Measurements from ENCODE around the gene TXNL4B. TPM values are rescaled to one million over a fixed set of nuclear protein-coding genes. Genes with fewer than 3 reads are reported as not detected.
A peak's percentile ranks its signal among the peaks of the same experiment; 100 is the strongest.

The TXNL4B gene
- total RNA-seq (16.2 TPM), polyA plus RNA-seq (7.7 TPM)

DNA sequence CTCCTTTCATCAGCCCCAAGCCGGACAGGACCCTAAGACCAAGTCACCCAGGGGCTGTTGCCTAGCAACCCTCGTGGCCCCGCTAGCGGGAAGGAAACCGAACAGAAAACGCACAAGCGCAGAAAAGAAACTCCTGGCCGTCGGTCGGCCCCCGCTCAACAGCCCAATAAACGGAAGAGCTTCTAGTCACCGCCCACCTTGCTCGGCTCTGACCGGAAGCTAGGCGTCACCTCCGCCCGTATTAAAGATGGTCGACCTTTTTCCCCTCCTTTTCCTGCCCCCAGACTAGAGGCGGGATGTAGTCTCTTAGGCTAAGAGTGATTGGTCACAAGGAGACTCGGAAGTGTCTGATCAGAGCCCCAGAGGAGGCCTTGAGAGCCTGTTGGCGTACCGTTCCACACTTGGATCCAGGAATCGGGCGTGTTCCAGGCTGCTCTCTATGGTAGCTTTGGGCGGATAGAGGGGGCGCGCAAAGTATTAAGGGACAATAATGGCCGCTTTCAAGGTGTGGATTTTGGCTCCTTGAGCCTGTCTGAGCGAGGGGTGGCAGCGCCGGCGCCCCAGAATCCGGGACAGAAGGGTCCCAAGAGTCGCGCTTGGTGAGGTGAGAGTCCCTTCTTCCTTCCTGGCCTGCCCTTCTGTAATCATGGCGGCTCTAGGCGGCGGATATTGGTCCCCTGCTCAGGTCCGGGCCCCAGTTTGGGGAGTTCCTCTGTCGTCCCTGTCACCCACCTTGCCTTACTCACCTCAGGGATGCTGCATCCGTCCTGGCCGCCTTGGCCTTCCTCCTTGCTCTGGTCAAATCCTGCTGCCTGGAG is at the start of gene TXNL4B, which contains the start of gene DHX38:
TXNL4B (minus strand) TSS at position 173 of the 818 bp plus-strand sequence. CDS start 2,871 bp downstream, outside the sequence.
DHX38 (plus strand) TSS at position 400 of the 818 bp plus-strand sequence. CDS start 2,311 bp downstream, outside the sequence.
- Histone ChIP-seq H3K4me3 (ENCODE audit: low read depth, low read length) (peak within 1 kb of the TSS; percentile 84), H3K4me1 (ENCODE audit: insufficient read depth) (peaks cover 2% of the 10 kb centered on the region), H3K27ac (ENCODE audit: low read depth) (peak within 1 kb of the TSS; percentile 83), H3K36me3 (ENCODE audit: insufficient read depth) (peaks cover 3% of the 10 kb centered on the region)
- peak; percentile 99 for DNase-seq (ENCODE audit: extremely low spot score)
- WGBS, result under 1% methylated on average over 43 of the region's 43 CpGs

DNA sequence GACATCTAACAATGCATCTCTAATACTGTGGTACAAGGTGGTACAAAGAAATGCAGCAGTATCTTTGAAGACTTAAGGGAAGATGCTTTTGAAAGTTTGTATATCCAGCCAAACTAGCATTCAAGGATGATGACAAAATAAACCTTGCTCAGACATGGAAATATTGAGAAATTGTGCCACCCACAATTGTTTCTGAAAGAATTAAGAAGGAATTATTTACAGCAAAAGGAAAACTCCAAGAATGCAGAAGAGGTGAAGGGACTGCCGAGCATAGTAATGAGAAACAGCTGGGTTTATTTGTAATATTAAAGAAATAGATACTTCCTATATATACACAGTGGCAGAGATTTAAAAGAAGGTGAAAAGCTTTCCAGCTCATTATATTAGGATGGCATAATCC is 49.1 kb upstream of the TXNL4B start:
- no peaks in the 10 kb centered on the region for H3K4me1 ChIP-seq (ENCODE audit: insufficient read depth)
- WGBS, result 48% methylated on average over 1 of the region's 1 CpG
- no peaks in the 10 kb centered on the region for H3K36me3 ChIP-seq (ENCODE audit: insufficient read depth)
- no peak for DNase-seq (ENCODE audit: extremely low spot score)
- no peak overlapping the region for H3K27ac ChIP-seq (ENCODE audit: low read depth)
- no peak overlapping the region for H3K4me3 ChIP-seq (ENCODE audit: low read depth, low read length)

DNA sequence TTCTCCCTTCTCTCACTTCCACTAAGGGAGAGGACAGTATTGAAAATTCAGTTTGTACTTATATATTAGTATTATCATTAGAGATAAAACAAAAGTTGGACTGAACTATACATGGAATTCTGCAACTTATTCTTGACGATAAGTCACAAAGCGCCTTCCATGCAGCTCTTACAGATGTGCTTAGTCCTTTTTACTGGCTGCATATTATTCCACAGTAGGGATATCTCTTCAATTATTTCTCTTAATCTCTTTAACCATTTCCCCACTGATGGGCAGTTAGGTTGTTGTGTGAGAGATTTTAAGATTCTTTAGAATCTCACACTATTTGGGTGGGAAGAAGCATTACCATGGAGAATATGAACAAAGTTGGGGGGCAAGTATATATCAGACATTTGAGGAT is 46.5 kb upstream of the TXNL4B start:
- no peak overlapping the region for H3K4me3 ChIP-seq (ENCODE audit: low read depth, low read length)

DNA sequence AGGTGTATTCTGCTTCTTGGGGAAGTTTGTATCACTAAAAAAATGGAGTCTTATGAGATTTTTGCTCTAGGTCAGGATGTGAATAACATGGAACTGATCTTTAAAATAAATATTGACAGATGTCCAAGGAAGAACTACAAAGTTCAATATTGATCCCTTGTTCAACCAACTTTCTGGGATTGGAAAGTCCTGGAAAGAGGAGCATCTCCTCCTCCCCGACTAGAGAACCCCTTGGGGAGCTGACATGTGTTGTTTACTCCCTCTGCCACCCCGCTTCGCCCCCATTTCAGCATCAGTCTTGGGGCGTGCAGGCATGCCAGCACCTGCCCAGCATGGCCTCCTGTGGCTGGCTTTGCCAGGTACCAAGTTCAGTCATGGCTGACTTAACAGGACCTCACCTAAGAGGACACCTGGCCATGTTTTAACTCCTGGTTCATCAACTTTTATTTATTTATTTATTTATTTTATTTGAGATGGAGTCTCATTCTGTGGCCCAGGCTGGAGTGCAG is 44.7 kb upstream of the TXNL4B start:
- WGBS, result 93% methylated on average over 4 of the region's 4 CpGs
- H3K27ac ChIP-seq (ENCODE audit: low read depth), result no peak overlapping the region

More for the DNA sequence above, 46.5 kb upstream of the TXNL4B start:
- no peak for DNase-seq (ENCODE audit: extremely low spot score)
- 96% methylated on average over 2 of the region's 2 CpGs for WGBS
- no peaks in the 10 kb centered on the region for H3K36me3 ChIP-seq (ENCODE audit: insufficient read depth)
- H3K27ac ChIP-seq (ENCODE audit: low read depth), result no peak overlapping the region
- H3K4me1 ChIP-seq (ENCODE audit: insufficient read depth), result no peaks in the 10 kb centered on the region

DNA sequence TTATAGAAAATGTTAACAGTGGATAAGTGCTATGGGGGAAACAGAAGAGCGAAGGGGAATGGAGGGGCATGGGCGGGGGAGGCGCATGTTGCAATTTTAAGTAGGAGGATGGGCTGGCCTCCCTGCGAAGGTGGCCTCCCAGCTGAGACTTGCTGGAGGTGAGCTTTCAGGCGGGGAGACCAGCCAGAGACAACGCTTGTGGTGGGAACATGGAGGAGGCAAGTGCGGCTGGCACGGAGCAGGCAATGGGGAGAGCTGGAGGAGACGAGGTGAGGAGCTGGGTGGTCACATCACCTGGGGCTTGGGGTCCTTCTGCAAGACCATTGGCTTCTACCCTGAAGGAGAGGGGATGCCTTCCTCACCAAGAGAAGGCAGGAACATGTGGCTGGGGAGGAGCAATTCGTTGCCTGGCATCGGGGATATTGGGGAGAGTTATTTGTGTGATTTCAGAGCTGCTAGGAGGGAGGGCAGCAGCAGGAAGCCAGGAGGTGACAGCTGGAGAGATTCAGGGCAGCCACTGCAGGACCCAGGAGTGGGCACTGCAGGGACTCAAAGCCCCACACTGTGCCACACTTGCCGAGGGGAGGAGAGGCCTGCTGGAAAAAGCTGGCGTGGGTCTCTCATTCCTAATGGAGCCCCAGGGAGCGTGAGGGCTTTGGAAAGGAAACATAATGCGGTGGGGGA is 44.1 kb upstream of the TXNL4B start:
- H3K36me3 ChIP-seq (ENCODE audit: insufficient read depth), result no peaks in the 10 kb centered on the region
- DNase-seq (ENCODE audit: extremely low spot score), result no peak
- H3K27ac ChIP-seq (ENCODE audit: low read depth), result no peak overlapping the region
- no peak overlapping the region for H3K4me3 ChIP-seq (ENCODE audit: low read depth, low read length)
- 82% methylated on average over 15 of the region's 15 CpGs for WGBS
- H3K4me1 ChIP-seq (ENCODE audit: insufficient read depth), result no peaks in the 10 kb centered on the region

More for the DNA sequence above, 44.7 kb upstream of the TXNL4B start:
- Histone ChIP-seq H3K4me1 (ENCODE audit: insufficient read depth) (no peaks in the 10 kb centered on the region), H3K36me3 (ENCODE audit: insufficient read depth) (no peaks in the 10 kb centered on the region), H3K4me3 (ENCODE audit: low read depth, low read length) (no peak overlapping the region)
- DNase-seq (ENCODE audit: extremely low spot score), result no peak

DNA sequence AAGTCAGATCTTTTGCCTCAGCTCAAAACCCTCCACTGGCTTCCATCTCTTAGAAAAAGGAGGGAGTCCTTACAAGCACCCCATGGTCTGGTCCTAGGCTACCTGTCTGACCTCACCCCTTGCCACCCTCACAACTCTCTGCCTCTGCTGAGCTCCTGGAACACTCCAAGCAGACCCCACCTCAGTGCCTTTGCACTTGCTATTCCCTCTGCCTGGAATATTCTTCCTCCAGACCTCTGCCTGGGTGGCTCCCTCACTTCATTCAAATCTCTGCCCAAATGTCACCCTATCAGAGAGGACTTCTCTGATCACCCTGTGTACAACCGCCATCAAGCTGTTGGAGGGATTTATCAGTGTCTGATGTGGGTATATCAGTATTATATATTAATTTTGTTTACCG is 41.1 kb upstream of the TXNL4B start:
- H3K36me3 ChIP-seq (ENCODE audit: insufficient read depth), result no peaks in the 10 kb centered on the region
- H3K4me3 ChIP-seq (ENCODE audit: low read depth, low read length), result no peak overlapping the region
- DNase-seq (ENCODE audit: extremely low spot score), result no peak
- WGBS, result 96% methylated on average over 2 of the region's 2 CpGs
- no peak overlapping the region for H3K27ac ChIP-seq (ENCODE audit: low read depth)
- H3K4me1 ChIP-seq (ENCODE audit: insufficient read depth), result no peaks in the 10 kb centered on the region

DNA sequence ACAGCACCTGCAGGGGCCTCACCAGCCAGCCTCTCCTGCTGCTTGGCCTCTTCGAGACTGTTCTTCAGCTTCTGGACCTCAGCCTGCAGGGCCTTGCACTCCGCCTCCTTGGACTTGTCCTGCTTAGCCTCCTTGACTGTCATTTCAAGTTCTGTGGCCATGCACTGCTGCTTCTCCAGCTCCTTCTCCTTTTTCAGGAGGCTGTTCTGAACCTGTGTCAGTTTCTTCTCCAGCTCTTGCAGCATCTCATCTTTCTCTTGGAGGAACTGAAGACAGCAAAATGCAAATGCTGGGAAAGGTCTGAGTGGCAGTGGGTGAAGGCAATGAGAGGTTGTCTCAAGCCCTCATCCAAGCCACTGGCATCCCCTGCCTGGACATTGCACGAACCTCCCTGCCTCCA is 39.3 kb upstream of the TXNL4B start:
- 87% methylated on average over 3 of the region's 3 CpGs for WGBS
- no peak for DNase-seq (ENCODE audit: extremely low spot score)

DNA sequence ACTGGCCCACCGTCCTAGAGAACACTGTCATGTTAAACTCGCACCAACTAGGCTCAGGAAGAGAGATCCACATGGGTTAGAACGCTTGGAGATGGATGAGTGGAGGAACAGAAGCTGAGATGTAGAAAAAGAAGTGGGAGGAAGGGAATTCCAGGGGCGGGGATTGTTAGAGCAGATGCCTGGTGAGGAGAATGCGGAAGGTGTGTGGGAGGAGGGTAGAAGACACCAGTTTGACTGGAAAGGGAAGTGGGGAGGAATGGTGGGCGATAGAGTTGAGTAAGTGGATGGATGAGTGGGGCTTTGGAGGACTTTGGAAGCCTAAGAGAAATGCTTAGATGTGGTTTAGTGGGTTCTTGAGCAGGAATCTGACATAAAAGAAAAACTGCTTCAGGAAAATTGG is 37.6 kb upstream of the TXNL4B start:
- H3K27ac ChIP-seq (ENCODE audit: low read depth), result no peak overlapping the region
- WGBS, result 76% methylated on average over 6 of the region's 6 CpGs
- DNase-seq (ENCODE audit: extremely low spot score), result no peak
- H3K4me3 ChIP-seq (ENCODE audit: low read depth, low read length), result no peak overlapping the region
- H3K4me1 ChIP-seq (ENCODE audit: insufficient read depth), result no peaks in the 10 kb centered on the region
- no peaks in the 10 kb centered on the region for H3K36me3 ChIP-seq (ENCODE audit: insufficient read depth)

More for the DNA sequence above, 39.3 kb upstream of the TXNL4B start:
- Histone ChIP-seq H3K36me3 (ENCODE audit: insufficient read depth) (no peaks in the 10 kb centered on the region), H3K4me3 (ENCODE audit: low read depth, low read length) (no peak overlapping the region), H3K27ac (ENCODE audit: low read depth) (no peak overlapping the region), H3K4me1 (ENCODE audit: insufficient read depth) (no peaks in the 10 kb centered on the region)

DNA sequence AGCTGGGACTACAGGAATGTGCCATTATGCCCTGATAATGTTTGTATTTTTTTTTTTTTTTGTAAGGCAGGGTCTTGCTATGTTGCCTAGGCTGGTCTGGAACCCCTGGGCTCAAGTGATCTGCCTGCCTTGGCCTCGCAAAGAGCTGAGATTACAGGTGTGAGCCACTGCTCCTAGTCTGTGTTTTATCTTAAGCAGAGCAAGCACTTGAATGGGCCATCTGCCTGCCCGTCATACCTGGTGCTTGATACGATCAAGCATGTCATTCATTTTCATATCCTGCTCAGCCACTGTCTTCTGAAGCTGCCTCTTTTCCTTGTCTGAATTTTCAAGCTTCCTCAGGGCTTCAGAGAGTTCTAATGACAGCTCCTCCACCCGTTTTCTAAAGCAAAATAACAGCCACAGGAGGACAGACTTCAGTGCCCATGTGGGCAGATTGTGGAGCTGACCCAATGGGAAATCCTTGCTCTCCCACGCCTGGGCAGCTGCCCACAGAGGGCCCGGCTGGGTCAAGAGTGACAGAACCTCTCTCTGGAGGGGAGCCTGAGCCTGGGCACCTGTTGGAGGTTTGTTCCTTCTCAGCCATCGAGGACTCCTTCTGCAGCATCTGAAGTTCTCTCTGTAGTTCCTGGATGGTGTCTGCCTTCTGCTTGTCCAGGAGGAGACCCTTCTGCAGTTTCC is 36.7 kb upstream of the TXNL4B start:
- no peak overlapping the region for H3K27ac ChIP-seq (ENCODE audit: low read depth)
- 83% methylated on average over 7 of the region's 7 CpGs for WGBS
- DNase-seq (ENCODE audit: extremely low spot score), result no peak
- no peaks in the 10 kb centered on the region for H3K36me3 ChIP-seq (ENCODE audit: insufficient read depth)
- H3K4me3 ChIP-seq (ENCODE audit: low read depth, low read length), result no peak overlapping the region
- no peaks in the 10 kb centered on the region for H3K4me1 ChIP-seq (ENCODE audit: insufficient read depth)

DNA sequence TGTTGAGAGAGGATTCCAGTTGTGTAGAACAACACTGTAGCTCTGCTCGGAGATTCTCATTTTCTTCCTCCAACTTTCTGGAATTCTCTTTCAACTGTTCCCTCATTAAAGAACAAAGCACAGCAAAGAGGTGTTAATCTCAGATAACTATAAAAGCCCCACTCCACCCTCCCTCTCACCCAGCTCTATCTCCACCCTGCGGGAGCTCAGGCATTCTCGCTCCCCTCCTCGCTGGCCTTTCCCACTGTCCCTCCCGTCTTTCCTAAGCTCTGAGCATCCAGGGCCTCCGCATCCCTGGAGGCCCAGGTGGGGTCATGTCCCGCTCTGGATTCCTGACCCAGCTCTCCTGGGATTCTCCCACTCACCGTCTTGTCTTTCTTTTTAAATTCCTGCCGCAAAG is 35.3 kb upstream of the TXNL4B start:
- WGBS, result 73% methylated on average over 9 of the region's 9 CpGs
- Histone ChIP-seq H3K4me1 (ENCODE audit: insufficient read depth) (no peaks in the 10 kb centered on the region), H3K4me3 (ENCODE audit: low read depth, low read length) (no peak overlapping the region), H3K27ac (ENCODE audit: low read depth) (no peak overlapping the region), H3K36me3 (ENCODE audit: insufficient read depth) (no peaks in the 10 kb centered on the region)
- DNase-seq (ENCODE audit: extremely low spot score), result no peak

DNA sequence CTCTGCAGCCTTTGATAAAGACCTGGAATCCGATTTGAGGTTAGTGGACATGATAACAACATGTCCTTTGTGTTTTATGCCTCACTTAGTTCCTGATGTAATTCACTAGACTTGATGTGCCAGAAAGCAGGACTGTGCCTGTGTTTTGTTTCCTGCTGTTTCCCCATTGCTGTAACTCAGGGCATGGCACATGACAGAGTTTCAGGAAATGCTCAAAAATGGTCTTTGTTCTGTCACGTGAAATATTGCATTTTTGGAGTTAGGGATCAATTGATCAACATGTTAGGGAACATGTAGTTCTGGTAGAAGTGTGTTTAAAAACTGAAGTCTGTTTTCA is 33.0 kb upstream of the TXNL4B start:
- WGBS, result 68% methylated on average over 2 of the region's 2 CpGs
- DNase-seq (ENCODE audit: extremely low spot score), result no peak
- no peak overlapping the region for H3K4me3 ChIP-seq (ENCODE audit: low read depth, low read length)
- no peaks in the 10 kb centered on the region for H3K36me3 ChIP-seq (ENCODE audit: insufficient read depth)
- H3K27ac ChIP-seq (ENCODE audit: low read depth), result no peak overlapping the region
- no peaks in the 10 kb centered on the region for H3K4me1 ChIP-seq (ENCODE audit: insufficient read depth)

DNA sequence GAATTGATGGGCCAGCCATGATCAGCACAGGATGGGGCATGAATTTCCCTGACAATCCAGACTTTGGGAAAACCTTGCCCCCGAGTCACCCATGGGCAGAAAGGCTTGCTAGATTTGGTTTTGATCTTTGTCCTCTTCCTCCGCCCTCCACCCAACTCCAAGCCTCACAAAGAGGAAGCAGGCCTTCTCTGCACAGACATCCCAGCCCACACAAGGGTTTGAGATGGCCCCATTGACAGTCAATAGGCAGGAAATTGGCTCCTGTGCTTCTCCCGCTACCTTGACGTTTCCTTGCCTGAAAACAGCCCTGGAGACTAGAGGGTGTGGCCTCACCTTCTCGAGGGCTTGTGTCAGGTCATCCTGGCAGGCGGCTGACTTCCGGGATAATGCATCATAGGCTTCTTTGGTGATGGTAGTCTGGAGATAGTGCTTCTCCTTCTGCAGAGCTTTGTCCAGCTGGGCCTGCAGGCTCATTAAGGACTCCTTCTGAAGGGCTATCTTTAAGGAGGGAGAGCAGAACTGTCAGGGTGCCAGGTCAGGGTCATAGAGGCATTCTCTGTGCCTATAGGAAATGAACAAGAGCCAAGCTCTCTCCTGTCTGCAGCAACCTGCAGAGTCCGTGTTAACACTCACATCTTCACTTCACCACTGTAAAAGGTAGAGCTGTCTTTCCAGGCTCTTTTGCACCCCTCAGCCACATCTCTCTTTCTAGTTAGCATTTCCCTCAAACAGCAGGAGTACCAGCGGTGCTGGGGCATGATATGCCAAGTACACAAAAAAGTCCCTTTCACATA is 32.4 kb upstream of the TXNL4B start:
- no peak overlapping the region for H3K27ac ChIP-seq (ENCODE audit: low read depth)
- no peak for DNase-seq (ENCODE audit: extremely low spot score)
- H3K36me3 ChIP-seq (ENCODE audit: insufficient read depth), result no peaks in the 10 kb centered on the region
- H3K4me3 ChIP-seq (ENCODE audit: low read depth, low read length), result no peak overlapping the region
- WGBS, result 85% methylated on average over 9 of the region's 9 CpGs
- H3K4me1 ChIP-seq (ENCODE audit: insufficient read depth), result no peaks in the 10 kb centered on the region

Measured in urinary bladder (tissue), 4 donors.